KG1 (cell line): ENCODE results near the gene ARHGAP15.

ENCODE experiments used
- DNase-seq: peaks from one replicate; lab custom pipeline; 2025; lab: John Stamatoyannopoulos, UW

Gene ARHGAP15

GRCh38 chr2:143453981-143454511 lies 324.8 kb downstream of the ARHGAP15 start:
- DNase-seq = no peak

- DNase-seq = no peak
Observed at GRCh38 chr2:143455317-143455716, 326.1 kb downstream of the ARHGAP15 start.

DNA sequence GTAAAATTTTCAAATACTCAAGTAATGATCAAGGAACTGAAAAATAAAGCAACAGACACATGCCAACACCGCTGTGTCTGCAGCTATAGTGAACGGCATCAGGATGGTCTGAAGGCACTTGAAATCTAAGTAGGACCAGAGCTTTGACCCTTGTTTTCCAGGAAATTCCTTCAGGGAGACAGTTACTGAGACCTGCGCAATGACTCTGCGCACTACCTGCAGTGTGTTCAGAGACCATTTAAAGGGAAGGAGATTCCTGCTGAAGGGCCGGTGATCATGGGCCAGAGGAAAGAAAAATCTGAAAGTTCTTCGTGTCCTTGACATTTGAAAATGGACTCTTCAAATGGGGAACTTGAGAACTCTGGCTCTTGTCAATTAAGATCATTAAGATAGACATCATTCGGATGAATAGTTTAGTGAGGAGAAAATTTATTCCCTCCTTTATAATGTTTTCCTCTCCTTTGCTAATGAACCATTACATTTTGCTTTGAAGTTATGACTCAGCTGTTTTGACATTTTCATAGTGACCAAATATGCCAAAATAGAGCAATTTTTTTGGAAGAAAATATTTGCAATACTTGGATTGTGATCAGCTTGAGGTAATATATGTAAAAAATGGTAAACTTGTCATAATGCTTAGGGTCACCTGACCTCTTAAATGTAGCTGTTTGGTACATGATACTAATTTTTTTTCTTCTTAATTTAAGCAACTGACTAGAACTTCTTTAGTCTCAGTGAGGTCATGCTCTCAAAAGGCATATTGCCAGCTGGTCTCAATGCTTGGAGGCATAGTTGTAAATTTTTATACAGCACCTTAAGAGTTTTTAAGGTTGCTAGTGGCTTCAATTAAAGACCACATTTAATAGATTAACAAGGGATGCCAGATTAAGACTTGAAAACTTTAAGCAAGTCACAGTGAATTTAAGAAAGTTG lies 329.3 kb downstream of the ARHGAP15 start:
- DNase-seq = no peak

DNA sequence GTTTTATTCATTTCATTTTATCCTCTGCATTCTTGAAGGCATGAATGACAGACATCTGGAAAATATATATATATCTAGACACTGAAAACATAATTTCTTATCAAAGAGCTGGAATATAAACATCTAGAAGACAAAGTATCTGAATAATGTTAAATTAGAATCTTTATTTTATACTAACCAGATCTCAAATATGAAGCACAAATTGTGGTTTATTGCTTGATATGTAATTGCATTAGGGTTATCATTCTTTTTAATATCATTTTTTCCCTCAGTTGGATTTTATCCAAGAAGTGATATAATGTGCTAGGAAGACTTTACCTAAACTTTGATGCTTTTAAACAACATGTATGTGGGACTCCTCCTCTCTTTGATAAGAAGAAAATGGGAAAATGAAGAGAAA lies 331.2 kb downstream of the ARHGAP15 start:
- DNase-seq = no peak

DNA sequence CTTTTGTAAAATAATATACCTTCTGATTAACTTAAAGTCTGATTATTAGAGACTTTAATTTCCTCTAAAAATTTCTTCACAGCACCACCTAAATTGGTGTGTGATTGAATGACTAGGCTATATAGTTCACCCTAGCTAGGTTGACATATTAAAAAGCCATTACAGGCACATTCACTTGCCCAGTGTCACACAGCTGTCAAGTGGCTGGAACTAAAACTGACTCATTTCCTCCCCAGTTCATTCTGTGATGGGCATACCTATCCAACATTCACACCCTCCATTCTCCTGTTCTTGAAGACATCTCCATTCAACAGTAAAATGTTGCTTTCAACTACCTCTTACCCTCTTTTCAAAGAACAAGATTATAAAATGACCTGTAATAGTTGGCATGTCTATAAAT lies 334.5 kb downstream of the ARHGAP15 start:
- no peak for DNase-seq

- no peak for DNase-seq
Observed at GRCh38 chr2:143466391-143466790, 337.2 kb downstream of the ARHGAP15 start.

- DNase-seq = no peak
Observed at GRCh38 chr2:143467011-143467410, 337.8 kb downstream of the ARHGAP15 start.

DNA sequence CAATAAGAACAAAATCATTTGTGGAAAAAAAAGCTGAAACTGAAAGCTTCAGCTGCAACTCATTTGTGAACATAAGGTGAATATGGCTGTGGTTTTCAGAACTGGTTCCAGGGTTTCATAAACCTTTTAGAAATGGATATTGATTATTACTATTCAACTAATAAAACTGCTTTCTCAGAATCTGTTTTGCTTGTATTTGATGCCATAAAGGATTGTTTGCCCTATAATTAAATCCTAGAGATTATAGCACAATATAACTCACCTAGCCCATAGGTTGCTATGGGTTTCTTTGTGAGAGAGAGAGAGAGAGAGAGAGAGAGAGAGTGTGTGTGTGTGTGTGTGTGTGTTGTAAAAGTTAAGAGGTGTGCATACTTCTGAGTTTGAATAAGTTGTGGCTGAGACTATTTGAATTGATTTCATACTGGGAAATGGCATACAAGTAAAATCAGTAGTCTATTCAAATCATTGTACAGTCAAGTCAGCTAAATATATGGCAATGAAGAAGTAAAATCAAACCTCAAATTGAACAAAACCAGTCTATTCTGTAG lies 339.2 kb downstream of the ARHGAP15 start:
- no peak for DNase-seq

DNA sequence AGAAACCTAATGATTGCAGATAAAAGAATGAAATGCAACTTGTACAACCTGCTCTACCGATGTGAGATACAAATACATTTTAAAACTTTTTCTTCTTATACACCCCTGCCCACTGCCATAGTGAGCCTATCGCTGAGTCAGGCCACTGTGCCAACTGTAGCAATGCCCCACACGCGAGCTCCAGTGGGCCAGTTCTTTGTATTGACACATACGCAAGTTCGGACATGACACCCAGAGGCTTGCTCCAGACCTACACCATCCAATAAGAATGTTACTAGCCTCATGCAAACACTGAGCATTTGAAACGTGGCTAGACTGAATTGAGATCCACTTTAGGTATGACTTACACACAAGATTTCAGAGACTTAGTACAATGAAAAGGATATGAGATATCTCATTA lies 340.1 kb downstream of the ARHGAP15 start:
- DNase-seq = no peak

- DNase-seq = no peak
Observed at GRCh38 chr2:143471550-143471949, 342.3 kb downstream of the ARHGAP15 start.

DNA sequence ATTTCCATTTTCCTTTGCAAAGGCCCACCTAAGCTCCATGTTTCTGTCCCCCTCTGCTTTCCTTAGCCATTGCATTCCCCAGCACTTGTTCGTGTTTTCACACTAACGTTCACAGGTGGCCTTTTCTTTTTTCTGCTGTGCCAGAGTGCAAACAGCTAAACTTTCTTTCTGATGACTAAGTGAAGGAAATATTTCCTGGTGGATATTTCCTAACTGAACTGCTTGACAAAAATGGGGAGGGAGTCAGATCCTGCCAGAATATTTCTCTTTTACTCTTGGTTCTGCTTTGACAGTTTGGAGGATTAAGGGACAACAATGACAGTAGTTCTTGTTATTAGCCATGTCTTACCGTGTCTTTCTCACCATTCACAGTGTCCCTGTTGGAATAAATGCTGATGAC lies 344.0 kb downstream of the ARHGAP15 start:
- DNase-seq = no peak

DNA sequence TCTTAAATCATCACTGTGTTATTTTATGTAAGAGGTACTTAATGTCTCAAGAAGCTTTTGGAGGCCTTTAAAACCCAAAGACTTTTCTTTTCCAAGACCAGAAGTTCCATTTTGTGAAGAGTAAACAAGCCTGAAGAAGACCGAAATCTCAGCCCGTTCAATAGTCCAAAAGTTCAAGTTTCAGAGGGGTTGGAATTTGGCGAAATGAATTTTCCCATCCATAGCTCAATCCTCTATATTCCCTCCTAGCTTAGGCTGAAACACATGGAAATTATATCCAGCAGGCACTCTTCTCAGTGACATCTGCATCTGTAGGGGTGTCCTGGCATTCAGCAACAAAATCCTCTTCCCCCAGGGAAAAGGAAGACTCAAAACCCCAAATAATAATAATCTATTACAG lies 344.6 kb downstream of the ARHGAP15 start:
- DNase-seq = no peak

DNA sequence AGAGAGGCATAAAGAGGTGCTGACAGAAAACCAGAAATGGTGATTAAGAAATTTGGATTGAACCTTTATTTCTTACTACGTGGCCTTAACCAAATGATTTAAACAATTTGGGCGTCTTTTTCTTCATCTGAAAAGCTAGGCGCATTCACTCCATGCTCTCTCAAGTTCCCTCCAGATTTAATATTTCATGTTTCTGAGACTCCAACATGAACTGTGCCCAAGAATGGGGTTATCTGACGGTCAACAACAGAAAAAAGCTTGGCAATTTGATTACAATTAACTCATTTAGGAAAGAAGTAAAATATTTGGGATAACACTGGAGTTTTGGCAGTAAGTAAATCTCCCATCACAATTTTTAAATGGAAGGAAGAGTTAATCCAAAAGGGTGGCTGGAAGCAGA lies 345.4 kb downstream of the ARHGAP15 start:
- no peak for DNase-seq

DNA sequence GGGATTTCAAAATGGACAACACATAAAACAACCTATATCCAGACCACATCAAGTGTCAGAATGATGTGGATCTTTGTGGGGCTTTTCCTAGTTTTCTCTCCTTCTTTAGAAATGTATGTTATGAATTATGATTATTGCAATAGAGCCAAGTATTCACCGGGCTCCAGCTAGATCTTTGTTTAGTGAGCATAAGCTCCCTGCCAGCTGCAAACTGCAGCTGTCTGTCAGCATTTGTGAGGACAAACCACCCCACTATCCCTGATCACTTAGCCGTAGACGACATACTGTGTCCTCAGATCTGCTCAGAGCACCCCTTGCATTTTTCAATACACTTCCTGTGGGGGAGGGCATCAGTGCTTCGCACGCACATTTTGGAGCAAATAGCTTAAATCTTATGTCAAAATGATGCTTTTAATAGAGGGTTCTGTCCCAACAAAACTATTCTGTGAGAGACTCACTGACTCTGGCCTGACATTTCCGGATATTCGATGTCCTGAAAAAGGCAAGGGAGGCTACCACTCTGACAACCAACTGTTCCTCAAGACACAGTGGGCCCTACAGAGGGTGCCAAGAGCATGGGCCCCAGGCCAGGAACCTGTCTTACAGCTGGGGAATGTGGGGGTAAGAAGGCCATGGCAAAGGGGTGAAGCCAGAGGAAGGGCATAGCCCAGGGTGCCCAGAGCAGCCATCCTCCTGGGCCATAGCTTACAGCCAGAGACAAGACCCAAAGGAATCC lies 346.0 kb downstream of the ARHGAP15 start:
- no peak for DNase-seq

DNA sequence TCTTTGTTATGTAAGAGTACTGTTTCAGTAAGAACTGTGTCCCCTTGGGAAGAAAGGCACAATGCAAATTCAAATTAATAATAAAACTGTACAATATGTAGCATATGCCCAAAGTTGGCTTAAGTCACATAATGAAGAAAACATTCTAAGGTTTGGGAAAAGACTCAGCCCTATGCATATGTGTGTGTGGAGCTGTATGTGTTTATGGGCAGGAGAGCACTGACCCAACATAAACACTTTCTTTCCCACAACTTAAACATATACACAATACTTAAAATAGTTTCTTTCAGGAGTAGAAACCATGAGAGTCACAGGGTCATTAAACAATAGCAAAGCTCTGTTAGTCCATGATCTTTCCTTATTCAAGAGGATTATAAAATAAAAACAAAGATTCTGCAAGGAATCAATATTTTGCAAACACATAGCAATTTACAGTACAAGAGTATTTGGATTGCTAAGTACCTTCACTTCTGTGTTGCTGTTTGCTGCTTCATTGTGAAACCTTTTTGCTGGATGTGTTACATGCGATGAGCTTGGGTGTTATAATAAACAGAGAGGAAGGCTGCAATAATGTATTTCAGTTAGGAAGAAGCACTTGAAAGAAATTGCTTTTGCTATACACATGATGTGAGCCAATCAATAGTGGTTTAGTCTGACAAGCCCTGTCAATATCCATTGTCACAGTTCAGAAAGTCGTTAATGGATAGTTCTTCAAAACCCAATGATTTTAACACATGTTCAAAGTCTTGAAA lies 347.3 kb downstream of the ARHGAP15 start:
- DNase-seq = no peak

DNA sequence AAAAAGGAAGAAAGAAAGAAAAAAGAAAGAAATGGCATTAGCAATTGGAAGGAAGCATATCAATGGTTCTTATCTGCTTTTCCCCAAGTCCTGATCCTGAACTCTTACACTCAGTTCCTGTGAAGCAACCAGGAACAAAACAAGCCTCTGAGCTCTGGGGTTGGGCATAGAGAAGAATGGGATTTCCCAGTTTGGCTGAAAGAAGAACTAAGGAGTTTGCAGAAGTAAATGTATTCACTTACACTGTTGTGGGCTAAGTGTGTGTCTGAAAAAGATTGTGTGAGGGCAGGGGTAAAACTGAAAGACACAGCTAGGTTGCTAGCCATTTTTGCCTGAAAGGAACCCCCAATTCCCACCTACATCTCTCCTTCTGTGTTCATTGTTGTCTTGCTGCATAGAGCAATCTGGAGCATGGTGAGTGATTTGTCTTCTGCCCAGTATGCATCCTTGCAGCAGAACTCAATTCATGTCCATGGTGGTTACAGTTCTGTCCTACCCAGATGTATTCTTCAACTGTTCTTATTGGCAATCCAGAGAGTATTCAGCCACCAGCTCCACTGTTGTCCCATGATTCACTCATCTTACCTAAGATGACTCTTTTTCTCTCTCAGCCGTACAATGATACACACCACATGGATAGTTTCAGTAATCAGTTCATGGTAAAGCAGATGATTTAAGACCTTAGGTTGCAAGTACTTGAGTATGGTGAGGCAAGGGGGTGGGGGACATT lies 348.7 kb downstream of the ARHGAP15 start:
- no peak for DNase-seq

DNA sequence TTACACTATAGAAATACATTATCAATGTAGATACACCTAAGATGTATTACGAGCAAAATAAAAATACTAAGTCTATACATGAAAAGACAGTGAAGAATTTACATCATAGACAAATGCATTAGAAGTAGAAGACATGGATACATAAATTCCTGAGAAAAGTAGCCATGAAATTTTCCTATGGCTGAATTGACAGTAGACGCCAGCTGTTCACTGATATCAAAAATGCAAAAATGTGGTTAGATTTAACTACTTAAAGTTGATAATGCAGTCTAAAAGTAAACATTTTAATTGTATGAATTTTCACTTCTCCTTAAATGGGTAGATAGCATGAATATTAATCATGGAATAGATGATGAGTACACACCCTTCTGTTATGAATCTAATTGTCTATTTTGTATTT lies 350.9 kb downstream of the ARHGAP15 start:
- no peak for DNase-seq

DNA sequence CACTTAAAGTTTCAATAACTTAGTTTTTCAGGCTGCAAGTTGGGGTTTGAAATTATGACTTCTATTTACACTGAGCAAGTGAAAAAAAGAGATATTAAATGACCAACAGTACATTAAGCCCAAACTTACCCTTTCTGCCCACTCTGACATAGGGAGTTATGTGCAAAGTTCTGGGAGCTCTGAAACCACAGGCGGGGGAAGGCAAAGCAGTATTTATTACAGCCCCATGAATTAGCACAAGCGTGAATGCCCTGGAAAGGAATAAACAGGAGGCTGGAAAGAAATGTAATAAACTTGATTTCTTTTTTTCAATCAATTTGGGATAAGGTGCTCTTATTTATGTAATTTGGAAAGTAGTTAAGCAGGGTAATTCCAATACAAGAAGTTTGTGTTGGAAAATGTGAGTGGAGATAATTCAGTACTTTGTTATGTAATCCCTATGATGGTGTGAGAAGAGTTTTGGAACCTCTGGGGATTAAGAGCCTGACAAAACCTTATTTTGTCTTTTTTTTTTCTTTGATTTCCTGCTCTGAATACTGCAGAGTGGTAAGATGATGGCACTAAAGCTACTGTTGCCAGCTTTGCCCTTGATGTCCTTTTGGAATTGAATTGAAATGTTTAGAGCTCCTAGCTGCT lies 351.5 kb downstream of the ARHGAP15 start:
- DNase-seq = no peak

DNA sequence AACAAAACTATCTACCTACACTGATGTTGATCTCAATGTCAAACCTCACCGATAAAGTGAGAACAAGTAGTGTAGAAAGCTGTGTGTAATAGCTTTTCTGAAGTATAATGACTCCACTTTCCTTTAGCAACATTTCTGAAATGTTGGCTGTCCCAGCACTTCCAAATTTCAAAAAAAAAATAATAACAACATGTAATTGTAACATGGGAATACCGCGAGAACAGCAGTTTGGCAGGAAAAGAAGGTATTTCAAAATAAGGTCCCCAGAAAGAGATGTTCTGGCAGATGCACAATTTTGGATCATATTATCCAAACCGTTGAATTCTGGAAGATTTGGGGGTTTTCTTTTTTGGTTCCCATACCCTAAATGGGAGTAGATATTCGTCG lies 352.0 kb downstream of the ARHGAP15 start:
- DNase-seq = no peak

DNA sequence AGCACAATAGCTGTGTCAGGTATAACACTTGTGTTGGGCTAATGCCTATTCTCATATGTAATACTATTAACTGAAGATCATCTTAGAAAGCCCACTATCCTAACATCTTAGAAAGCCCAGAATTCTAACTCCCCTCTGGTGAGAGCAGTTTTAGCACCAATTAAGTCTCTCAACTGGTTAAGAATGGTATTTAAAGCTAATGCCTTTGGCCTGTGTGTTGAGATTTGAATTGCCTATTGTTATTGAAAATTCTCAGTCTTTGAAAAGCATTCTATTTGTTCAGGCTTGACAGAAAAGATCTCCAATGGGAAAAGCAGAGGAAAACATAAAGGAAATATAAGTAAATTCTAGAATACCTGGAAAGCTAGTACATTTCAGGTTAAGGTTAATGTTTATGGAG lies 352.5 kb downstream of the ARHGAP15 start:
- no peak for DNase-seq

DNA sequence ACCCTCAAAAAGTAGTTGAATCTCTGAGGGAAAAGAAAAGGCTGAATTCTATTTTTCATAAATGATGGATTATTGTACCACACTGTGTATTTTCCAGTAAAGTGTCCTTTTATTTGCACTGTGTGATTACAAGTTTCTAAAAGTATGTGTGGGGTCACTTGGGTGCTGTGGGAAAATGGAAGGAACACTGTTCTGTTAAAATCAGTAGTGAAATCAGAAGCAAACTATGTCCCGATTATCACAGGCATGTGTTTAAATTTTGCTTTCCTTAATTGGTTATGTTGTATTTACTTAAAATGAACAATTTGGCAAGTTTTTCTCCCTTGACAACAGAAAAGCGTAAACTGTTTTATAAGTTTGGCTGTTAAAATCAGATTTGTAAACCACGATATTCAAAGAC lies 353.1 kb downstream of the ARHGAP15 start:
- DNase-seq = no peak
